Tongue (tissue), 2 donors: ENCODE data around the gene HS6ST3. TPM values are rescaled to one million over a fixed set of nuclear protein-coding genes. Genes with fewer than 3 reads are reported as not detected.
"Not testable (repeated sequence)": the region's sequence is repeated elsewhere in the genome, so short reads cannot be mapped to it uniquely, and the experiment has no call there.

Experiments used
- DNase-seq: peaks from one replicate; pipeline ENCODE4 v3.0.0-alpha.2; 2015
- total RNA-seq: library from RNA; depleted of rRNA; stranded (reverse); fragments of >200 nt; gene quantifications from one replicate; pipeline ENCODE4 v1.2.3, GENCODE V29; 2014

HS6ST3 gene
- total RNA-seq, 1 donor from 2014 or later = 1.8 TPM

- no peak for DNase-seq
These were observed 354.8 kb downstream of the HS6ST3 start for GRCh38 chr13:96444676-96445075.

- DNase-seq = no peak
These were observed 360.0 kb downstream of the HS6ST3 start for GRCh38 chr13:96449920-96450319.

GRCh38 chr13:96450326-96451020 is 360.6 kb downstream of the HS6ST3 start:
- DNase-seq = no peak

GRCh38 chr13:96454466-96454865 is 364.6 kb downstream of the HS6ST3 start:
- no peak for DNase-seq

GRCh38 chr13:96460609-96461008 is 370.7 kb downstream of the HS6ST3 start:
- DNase-seq = peak; percentile 45

- peak; percentile 13 for DNase-seq
These were observed 383.7 kb downstream of the HS6ST3 start for GRCh38 chr13:96473526-96474180.

- DNase-seq = no peak
These were observed 384.3 kb downstream of the HS6ST3 start for GRCh38 chr13:96474181-96474557.

- DNase-seq = no peak
These were observed 385.2 kb downstream of the HS6ST3 start for GRCh38 chr13:96475103-96475502.

- no peak for DNase-seq
These were observed 391.6 kb downstream of the HS6ST3 start for GRCh38 chr13:96481482-96481881.

- peak; percentile 28 for DNase-seq
These were observed 400.6 kb downstream of the HS6ST3 start for GRCh38 chr13:96490496-96490989.

GRCh38 chr13:96491103-96491502 is 401.2 kb downstream of the HS6ST3 start:
- DNase-seq = no peak

GRCh38 chr13:96492766-96493165 is 402.9 kb downstream of the HS6ST3 start:
- peak; percentile 66 for DNase-seq

GRCh38 chr13:96499656-96500055 is 409.7 kb downstream of the HS6ST3 start:
- DNase-seq = no peak

- no peak for DNase-seq
These were observed 411.0 kb downstream of the HS6ST3 start for GRCh38 chr13:96500953-96501352.

- no peak for DNase-seq
These were observed 413.6 kb downstream of the HS6ST3 start for GRCh38 chr13:96503481-96503880.

GRCh38 chr13:96511587-96511986 is 421.7 kb downstream of the HS6ST3 start:
- DNase-seq = no peak

GRCh38 chr13:96519380-96519779 is 429.5 kb downstream of the HS6ST3 start:
- DNase-seq = no peak

GRCh38 chr13:96524398-96525020 is 434.6 kb downstream of the HS6ST3 start:
- not testable (repeated sequence) for DNase-seq

GRCh38 chr13:96525715-96526114 is 435.8 kb downstream of the HS6ST3 start:
- DNase-seq = no peak

- DNase-seq = no peak
These were observed 437.6 kb downstream of the HS6ST3 start for GRCh38 chr13:96527497-96527896.

- DNase-seq = peak; percentile 16
These were observed 442.9 kb downstream of the HS6ST3 start for GRCh38 chr13:96532804-96533203.

- peak; percentile 14 for DNase-seq
These were observed 443.5 kb downstream of the HS6ST3 start for GRCh38 chr13:96533408-96533807.

- peak; percentile 9 for DNase-seq
These were observed 449.9 kb downstream of the HS6ST3 start for GRCh38 chr13:96539791-96540190.
